GM18499 (cell line): ENCODE measurements around the gene SCN3B.

Source experiments
- ATAC-seq: cut with Tn5 transposase; IDR thresholded peaks from one replicate; pipeline ENCODE4 v1.9.1; 2021; ENCODE audit warnings: moderate number of reproducible peaks; ENCODE audit not compliant: insufficient read depth, unreplicated experiment

SCN3B gene

GRCh38 chr11:123654566-123655081 lies at the start of gene SCN3B:
TSS of gene SCN3B (minus strand) at chr11:123654624. CDS start at chr11:123653801, 823 bp downstream.
- ATAC-seq = no peak

GRCh38 chr11:123702696-123703095 lies 48.3 kb upstream of the SCN3B start:
- no peak for ATAC-seq

- no peak for ATAC-seq
Measured at GRCh38 chr11:123702139-123702538, 47.7 kb upstream of the SCN3B start.

- no peak for ATAC-seq
Measured at GRCh38 chr11:123700772-123701171, 46.3 kb upstream of the SCN3B start.

- ATAC-seq = no peak
Measured at GRCh38 chr11:123698546-123699127, 44.2 kb upstream of the SCN3B start.

- no peak for ATAC-seq
Measured at GRCh38 chr11:123696183-123696582, 41.8 kb upstream of the SCN3B start.

- no peak for ATAC-seq
Measured at GRCh38 chr11:123695231-123695630, 40.8 kb upstream of the SCN3B start.

GRCh38 chr11:123694551-123694950 lies 40.1 kb upstream of the SCN3B start:
- ATAC-seq = no peak

GRCh38 chr11:123692961-123693360 lies 38.5 kb upstream of the SCN3B start:
- no peak for ATAC-seq

GRCh38 chr11:123690485-123690884 lies 36.1 kb upstream of the SCN3B start:
- ATAC-seq = no peak

GRCh38 chr11:123684601-123685000 lies 30.2 kb upstream of the SCN3B start:
- no peak for ATAC-seq

- ATAC-seq = no peak
Measured at GRCh38 chr11:123683428-123684170, 29.2 kb upstream of the SCN3B start.

- ATAC-seq = no peak
Measured at GRCh38 chr11:123682696-123683410, 28.4 kb upstream of the SCN3B start.

GRCh38 chr11:123681030-123681429 lies 26.6 kb upstream of the SCN3B start:
- no peak for ATAC-seq

GRCh38 chr11:123678246-123678645 lies 23.8 kb upstream of the SCN3B start:
- no peak for ATAC-seq

- no peak for ATAC-seq
Measured at GRCh38 chr11:123677510-123677909, 23.1 kb upstream of the SCN3B start.

GRCh38 chr11:123674297-123674696 lies 19.9 kb upstream of the SCN3B start:
- ATAC-seq = no peak

GRCh38 chr11:123672568-123672967 lies 18.1 kb upstream of the SCN3B start:
- ATAC-seq = no peak

- no peak for ATAC-seq
Measured at GRCh38 chr11:123671534-123671933, 17.1 kb upstream of the SCN3B start.

- no peak for ATAC-seq
Measured at GRCh38 chr11:123670081-123670480, 15.7 kb upstream of the SCN3B start.

GRCh38 chr11:123665306-123665705 lies 10.9 kb upstream of the SCN3B start:
- ATAC-seq = no peak
